Mesothelial cell of epicardium (in vitro differentiated cells): ENCODE data around the gene APOL3. TPM values are rescaled to one million over a fixed set of nuclear protein-coding genes. Genes with fewer than 3 reads are reported as not detected.
"Not testable (repeated sequence)": the region's sequence is repeated elsewhere in the genome, so short reads cannot be mapped to it uniquely, and the experiment has no call there.

Experiments used
- DNase-seq, 2 experiments: peaks; one replicate each; pipeline ENCODE4 v3.0.0; 2021; ENCODE audit warnings: low spot score in 2 of 2; ENCODE audit not compliant: unreplicated experiment in 2 of 2
- H3K27ac Mint-ChIP-seq: 2 replicates; pipeline ENCODE4 v1.8.0; 2021; ENCODE audit warnings: mixed read lengths
- H3K27me3 Mint-ChIP-seq: 2 replicates; pipeline ENCODE4 v1.8.0; 2021; ENCODE audit warnings: low read depth, mixed read lengths
- H3K36me3 Mint-ChIP-seq: 2 replicates; pipeline ENCODE4 v1.8.0; 2021; ENCODE audit warnings: mixed read lengths
- H3K4me1 Mint-ChIP-seq: 2 replicates; pipeline ENCODE4 v1.8.0; 2021; ENCODE audit warnings: mixed read lengths
- H3K4me3 Mint-ChIP-seq: 2 replicates; pipeline ENCODE4 v1.8.0; 2021; ENCODE audit warnings: mild to moderate bottlenecking, moderate library complexity, mixed read lengths
- H3K9me3 Mint-ChIP-seq: 2 replicates; pipeline ENCODE4 v1.8.0; 2021; ENCODE audit warnings: mixed read lengths
- total RNA-seq: library from RNA; stranded (reverse); gene quantifications from 3 replicates; pipeline ENCODE4 v1.2.1, GENCODE V29; 2021
- TF ChIP-seq, protein P1 (sequence below): fragments of 200-600 bp; sonication (generic); IDR thresholded peaks from one replicate; pipeline ENCODE4 v1.5.0; 2021; ENCODE audit warnings: antibody characterized with exemption; ENCODE audit not compliant: unreplicated experiment

The APOL3 gene
- total RNA-seq, 1 donor from 2014 or later = 1.8 TPM

- Mint-ChIP-seq H3K4me1 (no peaks in the 10 kb centered on the region), H3K36me3 (no peaks in the 10 kb centered on the region), H3K9me3 (no peaks in the 10 kb centered on the region), H3K4me3 (no peak overlapping the region), H3K27ac (no peak overlapping the region), H3K27me3 (peaks cover 3% of the 10 kb centered on the region)
- TF ChIP-seq, protein P1, sequence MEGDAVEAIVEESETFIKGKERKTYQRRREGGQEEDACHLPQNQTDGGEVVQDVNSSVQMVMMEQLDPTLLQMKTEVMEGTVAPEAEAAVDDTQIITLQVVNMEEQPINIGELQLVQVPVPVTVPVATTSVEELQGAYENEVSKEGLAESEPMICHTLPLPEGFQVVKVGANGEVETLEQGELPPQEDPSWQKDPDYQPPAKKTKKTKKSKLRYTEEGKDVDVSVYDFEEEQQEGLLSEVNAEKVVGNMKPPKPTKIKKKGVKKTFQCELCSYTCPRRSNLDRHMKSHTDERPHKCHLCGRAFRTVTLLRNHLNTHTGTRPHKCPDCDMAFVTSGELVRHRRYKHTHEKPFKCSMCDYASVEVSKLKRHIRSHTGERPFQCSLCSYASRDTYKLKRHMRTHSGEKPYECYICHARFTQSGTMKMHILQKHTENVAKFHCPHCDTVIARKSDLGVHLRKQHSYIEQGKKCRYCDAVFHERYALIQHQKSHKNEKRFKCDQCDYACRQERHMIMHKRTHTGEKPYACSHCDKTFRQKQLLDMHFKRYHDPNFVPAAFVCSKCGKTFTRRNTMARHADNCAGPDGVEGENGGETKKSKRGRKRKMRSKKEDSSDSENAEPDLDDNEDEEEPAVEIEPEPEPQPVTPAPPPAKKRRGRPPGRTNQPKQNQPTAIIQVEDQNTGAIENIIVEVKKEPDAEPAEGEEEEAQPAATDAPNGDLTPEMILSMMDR = no peak
- DNase-seq = no peak
Measured at GRCh38 chr22:36104435-36104834, 56.1 kb downstream of the APOL3 start.

- H3K4me1 Mint-ChIP-seq = no peaks in the 10 kb centered on the region
- no peaks in the 10 kb centered on the region for H3K9me3 Mint-ChIP-seq
- H3K27me3 Mint-ChIP-seq = peaks cover 3% of the 10 kb centered on the region
- no peak overlapping the region for H3K27ac Mint-ChIP-seq
- no peak for DNase-seq
- TF ChIP-seq, protein P1 = no peak
- no peaks in the 10 kb centered on the region for H3K36me3 Mint-ChIP-seq
- no peak overlapping the region for H3K4me3 Mint-ChIP-seq
Measured at GRCh38 chr22:36103891-36104290, 56.7 kb downstream of the APOL3 start.

DNA sequence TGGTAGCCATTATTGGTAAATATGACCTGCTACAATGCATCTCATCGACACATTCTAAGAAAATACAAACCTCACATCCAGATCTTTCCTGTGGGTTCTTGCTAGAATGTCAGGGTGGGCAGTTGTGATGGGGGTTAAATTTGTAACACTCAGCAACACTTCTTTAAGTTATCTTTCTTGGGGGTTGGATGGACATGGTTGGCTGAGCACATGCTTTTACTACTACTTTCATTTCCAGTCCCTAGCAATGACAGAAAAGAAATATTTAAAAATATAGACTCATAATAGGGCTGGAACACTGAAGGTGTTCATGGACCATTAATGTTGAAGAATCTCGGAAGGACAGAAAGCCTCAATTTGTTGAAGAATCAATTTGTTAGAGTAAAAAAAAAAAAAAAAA lies 57.6 kb downstream of the APOL3 start:
- no peak overlapping the region for H3K27ac Mint-ChIP-seq
- TF ChIP-seq, protein P1 = no peak
- no peak overlapping the region for H3K4me3 Mint-ChIP-seq
- no peaks in the 10 kb centered on the region for H3K36me3 Mint-ChIP-seq
- H3K9me3 Mint-ChIP-seq = no peaks in the 10 kb centered on the region
- no peak for DNase-seq
- no peaks in the 10 kb centered on the region for H3K4me1 Mint-ChIP-seq
- H3K27me3 Mint-ChIP-seq = peaks cover 3% of the 10 kb centered on the region

- H3K9me3 Mint-ChIP-seq = no peaks in the 10 kb centered on the region
- no peak overlapping the region for H3K4me3 Mint-ChIP-seq
- no peak overlapping the region for H3K27ac Mint-ChIP-seq
- no peak for DNase-seq
- no peaks in the 10 kb centered on the region for H3K4me1 Mint-ChIP-seq
- peaks cover 2% of the 10 kb centered on the region for H3K27me3 Mint-ChIP-seq
- TF ChIP-seq, protein P1 = no peak
- H3K36me3 Mint-ChIP-seq = no peaks in the 10 kb centered on the region
Measured at GRCh38 chr22:36101756-36102155, 58.8 kb downstream of the APOL3 start.

DNA sequence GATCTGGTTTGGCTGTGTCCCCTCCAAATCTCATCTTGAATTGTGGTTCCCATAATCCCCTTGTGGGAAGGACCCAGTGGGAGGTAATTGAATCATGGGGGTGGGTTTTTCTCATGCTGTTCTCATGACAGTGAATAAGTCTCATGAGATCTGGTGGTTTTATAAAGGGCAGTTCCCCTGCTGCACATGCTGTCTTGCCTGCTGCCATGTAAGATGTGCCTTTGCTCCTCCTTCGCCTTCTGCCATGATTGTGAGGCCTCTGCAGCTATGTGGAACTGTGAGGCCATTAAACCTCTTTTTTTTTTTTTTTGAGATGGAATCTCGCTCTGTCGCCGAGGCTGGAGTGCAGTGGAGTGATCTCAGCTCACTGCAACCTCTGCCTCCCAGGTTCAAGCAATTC lies 59.6 kb downstream of the APOL3 start:
- not testable (repeated sequence) for H3K4me3 Mint-ChIP-seq, H3K4me1 Mint-ChIP-seq, H3K27me3 Mint-ChIP-seq, H3K27ac Mint-ChIP-seq, H3K36me3 Mint-ChIP-seq, DNase-seq, H3K9me3 Mint-ChIP-seq

- H3K27ac Mint-ChIP-seq = no peak overlapping the region
- no peaks in the 10 kb centered on the region for H3K36me3 Mint-ChIP-seq
- no peaks in the 10 kb centered on the region for H3K4me1 Mint-ChIP-seq
- DNase-seq = no peak
- no peak overlapping the region for H3K4me3 Mint-ChIP-seq
- TF ChIP-seq, protein P1 = no peak
- H3K9me3 Mint-ChIP-seq = no peaks in the 10 kb centered on the region
- H3K27me3 Mint-ChIP-seq = no peaks in the 10 kb centered on the region
Measured at GRCh38 chr22:36100134-36100824, 60.3 kb downstream of the APOL3 start.

- H3K36me3 Mint-ChIP-seq, H3K4me3 Mint-ChIP-seq, DNase-seq, H3K27ac Mint-ChIP-seq, H3K27me3 Mint-ChIP-seq, H3K4me1 Mint-ChIP-seq, H3K9me3 Mint-ChIP-seq: not testable (repeated sequence)
Measured at GRCh38 chr22:36099561-36099960, 61.0 kb downstream of the APOL3 start.
